Esophagus squamous epithelium (tissue), 5 donors: Measurements from ENCODE around the gene GIPC2. TPM values are rescaled to one million over a fixed set of nuclear protein-coding genes. Genes with fewer than 3 reads are reported as not detected.

ENCODE experiments used
- DNase-seq: peaks from one replicate; lab custom pipeline; 2025; lab: John Stamatoyannopoulos, UW
- H3K27ac ChIP-seq, 4 donors: fragments of 200-600 bp; sonication (generic); one replicate each; pipeline ENCODE4 v1.5.1; 2016 to 2019; ENCODE audit warnings: mild to moderate bottlenecking in 1 of 4
- H3K27me3 ChIP-seq, 4 donors: fragments of 200-600 bp; sonication (generic); 1 replicate in 3 of 4; 2 replicates in 1 of 4; pipeline versions ENCODE4 v1.5.1 to v1.6.0; 2017 to 2021; ENCODE audit warnings: antibody characterized with exemption in 1 of 4
- H3K36me3 ChIP-seq, 3 donors: fragments of 200-600 bp; sonication (generic); one replicate each; pipeline ENCODE4 v1.5.1; 2016 to 2019
- H3K4me1 ChIP-seq, 3 donors: fragments of 200-600 bp; sonication (generic); one replicate each; pipeline ENCODE4 v1.5.1; 2017 to 2019
- H3K4me3 ChIP-seq, 4 donors: fragments of 200-600 bp; sonication (generic); 1 replicate in 3 of 4; 2 replicates in 1 of 4; pipeline ENCODE4 v1.5.1; 2016 to 2019; ENCODE audit warnings: mild to moderate bottlenecking in 2 of 4, moderate library complexity in 1 of 4
- H3K9me3 ChIP-seq, 3 donors: fragments of 200-600 bp; sonication (generic); one replicate each; pipeline ENCODE4 v1.5.1; 2016 to 2019
- POLR2A ChIP-seq, 4 donors: fragments of 450-650 bp; IDR thresholded peaks; one replicate each; pipeline ENCODE4 v1.6.1; 2017; ENCODE audit warnings: antibody characterized with exemption in 4 of 4, mild to moderate bottlenecking in 4 of 4, moderate library complexity in 3 of 4
- WGBS, 2 donors: methylation state at CpG; one replicate each; pipeline ENCODE4 v1.1.5; 2018; 5-methylcytosine and 5-hydroxymethylcytosine counted together
- intact Hi-C: fragments of 100-400 bp; cut with DNase I; formaldehyde crosslinking; loops from one replicate; pipeline ENCODE4 v1.15.0; 2022
- total RNA-seq, 4 donors: library from RNA; depleted of rRNA; stranded (reverse); fragments of >200 nt; gene quantifications; one replicate each; pipeline ENCODE4 v1.1.0, GENCODE V29; 2016
- TF ChIP-seq, protein P1 (sequence below), 6 experiments: fragments of 450-650 bp in 4 of 6; fragments of 200-600 bp in 2 of 6; sonication (generic) in 2 of 6; IDR thresholded peaks; one replicate each; pipeline ENCODE4 v1.5.1; 2016 to 2019; ENCODE audit warnings: antibody characterized with exemption in 6 of 6, mild to moderate bottlenecking in 4 of 6, moderate library complexity in 4 of 6
- donor health status: DM: yes; HTN: yes; CAD: no.

Gene GIPC2
- total RNA-seq, 4 donors from 2014 or later = 2.8 to 4.2 (median 3.7) TPM

DNA sequence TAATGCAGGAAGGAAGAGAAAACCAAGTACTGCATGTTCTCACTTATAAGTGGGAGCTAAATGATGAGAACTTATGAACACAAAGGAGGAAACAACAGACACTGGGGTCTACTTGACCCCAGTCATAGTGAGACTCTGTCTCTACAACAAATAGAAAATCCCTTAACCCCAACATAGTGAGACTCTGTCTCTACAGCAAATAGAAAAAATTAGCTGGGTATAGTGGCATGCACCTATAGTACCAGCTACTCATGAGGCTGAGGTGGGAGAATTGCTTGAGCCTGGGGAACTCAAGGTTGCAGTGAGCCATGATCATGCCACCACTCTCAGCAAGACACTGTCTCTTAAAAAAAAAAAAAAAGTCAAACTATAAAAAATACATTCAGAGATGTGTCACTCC is 42.7 kb downstream of the GIPC2 start:
- no peak overlapping the region for H3K4me3 ChIP-seq
- H3K9me3 ChIP-seq = peaks cover 0 to 16% (median 14%) of the 10 kb centered on the region in 3 donors
- DNase-seq = no peak
- H3K4me1 ChIP-seq = no peaks in the 10 kb centered on the region
- intact Hi-C loops = no loop called here
- TF ChIP-seq, protein P1, sequence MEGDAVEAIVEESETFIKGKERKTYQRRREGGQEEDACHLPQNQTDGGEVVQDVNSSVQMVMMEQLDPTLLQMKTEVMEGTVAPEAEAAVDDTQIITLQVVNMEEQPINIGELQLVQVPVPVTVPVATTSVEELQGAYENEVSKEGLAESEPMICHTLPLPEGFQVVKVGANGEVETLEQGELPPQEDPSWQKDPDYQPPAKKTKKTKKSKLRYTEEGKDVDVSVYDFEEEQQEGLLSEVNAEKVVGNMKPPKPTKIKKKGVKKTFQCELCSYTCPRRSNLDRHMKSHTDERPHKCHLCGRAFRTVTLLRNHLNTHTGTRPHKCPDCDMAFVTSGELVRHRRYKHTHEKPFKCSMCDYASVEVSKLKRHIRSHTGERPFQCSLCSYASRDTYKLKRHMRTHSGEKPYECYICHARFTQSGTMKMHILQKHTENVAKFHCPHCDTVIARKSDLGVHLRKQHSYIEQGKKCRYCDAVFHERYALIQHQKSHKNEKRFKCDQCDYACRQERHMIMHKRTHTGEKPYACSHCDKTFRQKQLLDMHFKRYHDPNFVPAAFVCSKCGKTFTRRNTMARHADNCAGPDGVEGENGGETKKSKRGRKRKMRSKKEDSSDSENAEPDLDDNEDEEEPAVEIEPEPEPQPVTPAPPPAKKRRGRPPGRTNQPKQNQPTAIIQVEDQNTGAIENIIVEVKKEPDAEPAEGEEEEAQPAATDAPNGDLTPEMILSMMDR (IDR thresholded peaks at IDR 0.05) = no peak
- TF ChIP-seq POLR2A (IDR thresholded peaks at IDR 0.05) = no peak
- no peaks in the 10 kb centered on the region for H3K36me3 ChIP-seq
- no peaks in the 10 kb centered on the region for H3K27me3 ChIP-seq
- no peak overlapping the region for H3K27ac ChIP-seq

- no peaks in the 10 kb centered on the region for H3K36me3 ChIP-seq
- no peaks in the 10 kb centered on the region for H3K27me3 ChIP-seq
- H3K27ac ChIP-seq = no peak overlapping the region
- TF ChIP-seq, protein P1 (IDR thresholded peaks at IDR 0.05) = no peak
- TF ChIP-seq POLR2A (IDR thresholded peaks at IDR 0.05) = no peak
- DNase-seq = no peak
- H3K9me3 ChIP-seq = peaks cover 0 to 16% (median 14%) of the 10 kb centered on the region in 3 donors
- no peaks in the 10 kb centered on the region for H3K4me1 ChIP-seq
- H3K4me3 ChIP-seq = no peak overlapping the region
- WGBS, 2 donors = 90 to 94% methylated on average over 3 of the region's 3 CpGs
- intact Hi-C loops = no loop called here
These were observed 43.2 kb downstream of the GIPC2 start for GRCh38 chr1:78089010-78089409.

GRCh38 chr1:78090472-78091133 is 44.8 kb downstream of the GIPC2 start:
- H3K4me1 ChIP-seq = no peaks in the 10 kb centered on the region
- no peaks in the 10 kb centered on the region for H3K27me3 ChIP-seq
- H3K36me3 ChIP-seq = no peaks in the 10 kb centered on the region
- intact Hi-C loops = no loop called here
- no peak for DNase-seq
- H3K27ac ChIP-seq = no peak overlapping the region
- no peak overlapping the region for H3K4me3 ChIP-seq
- 81 to 85% methylated on average over 3 of the region's 3 CpGs for WGBS, 2 donors
- H3K9me3 ChIP-seq = peaks cover 0 to 16% (median 14%) of the 10 kb centered on the region in 3 donors
- TF ChIP-seq POLR2A (IDR thresholded peaks at IDR 0.05) = no peak
- TF ChIP-seq, protein P1 (IDR thresholded peaks at IDR 0.05) = no peak

DNA sequence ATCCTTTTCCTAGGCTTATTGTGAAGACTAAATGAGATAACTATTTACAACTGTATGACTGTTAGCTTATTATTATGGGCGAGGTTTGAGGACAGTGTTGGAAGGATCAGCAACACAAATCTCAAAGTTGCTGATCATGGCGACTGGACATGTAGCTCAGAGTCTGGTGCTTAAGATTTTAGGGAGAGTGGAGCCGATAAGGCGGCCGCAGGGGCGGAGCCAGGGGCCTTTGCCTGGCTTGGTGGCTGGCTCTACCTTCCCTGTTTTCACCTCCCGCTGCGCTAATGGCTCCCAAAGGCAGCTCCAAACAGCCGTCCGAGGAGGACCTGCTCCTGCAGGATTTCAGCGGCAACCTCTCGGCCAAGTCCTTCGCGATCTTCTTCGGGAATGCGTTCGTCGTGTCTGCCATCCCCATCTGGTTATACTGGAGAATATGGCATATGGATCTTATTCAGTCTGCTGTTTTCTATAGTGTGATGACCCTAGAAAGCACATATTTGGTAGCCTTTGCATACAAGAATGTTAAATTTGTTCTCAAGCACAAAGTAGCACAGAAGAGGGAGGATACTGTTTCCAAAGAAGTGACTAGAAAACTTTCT is 45.5 kb downstream of the GIPC2 start:
- 89 to 91% methylated on average over 15 to 17 of the region's 18 CpGs for WGBS, 2 donors
- no peak for DNase-seq
- H3K27ac ChIP-seq = no peak overlapping the region
- no peak overlapping the region for H3K4me3 ChIP-seq
- TF ChIP-seq, protein P1 (IDR thresholded peaks at IDR 0.05) = no peak
- no peak for TF ChIP-seq POLR2A (IDR thresholded peaks at IDR 0.05)
- intact Hi-C loops = no loop called here
- H3K4me1 ChIP-seq = no peaks in the 10 kb centered on the region
- no peaks in the 10 kb centered on the region for H3K27me3 ChIP-seq
- no peaks in the 10 kb centered on the region for H3K36me3 ChIP-seq
- peaks cover 0 to 11% (median 11%) of the 10 kb centered on the region in 3 donors for H3K9me3 ChIP-seq

GRCh38 chr1:78091886-78092285 is 46.1 kb downstream of the GIPC2 start:
- Histone ChIP-seq H3K27ac (no peak overlapping the region), H3K4me3 (no peak overlapping the region), H3K4me1 (no peaks in the 10 kb centered on the region), H3K27me3 (no peaks in the 10 kb centered on the region), H3K36me3 (no peaks in the 10 kb centered on the region), H3K9me3 (peaks cover 0 to 5% (median 5%) of the 10 kb centered on the region in 3 donors)
- WGBS, 2 donors = 83 to 85% methylated on average over 3 of the region's 3 CpGs
- no peak for DNase-seq
- intact Hi-C loops = no loop called here
- TF ChIP-seq POLR2A (IDR thresholded peaks at IDR 0.05) = no peak
- TF ChIP-seq, protein P1 (IDR thresholded peaks at IDR 0.05) = no peak
